ENCODE data around the gene FAM217B.

- TF ChIP-seq CTCF (IDR thresholded peaks at IDR 0.05; ENCODE audit: poor library complexity, severe bottlenecking), result no peak
- no peak for TF ChIP-seq EP300 (conservative IDR thresholded peaks at IDR 0.05; ENCODE audit: poor library complexity, severe bottlenecking)
- no peak for TF ChIP-seq RAD21 (conservative IDR thresholded peaks at IDR 0.05)
- no peak for TF ChIP-seq EZH2 (IDR thresholded peaks at IDR 0.05; ENCODE audit: borderline replicate concordance, insufficient read depth, low read length, poor library complexity, severe bottlenecking)
- TF ChIP-seq SMC3 (conservative IDR thresholded peaks at IDR 0.05; ENCODE audit: poor library complexity), result no peak
These were observed 736 bp downstream of the FAM217B start for GRCh38 chr20:59940956-59941294.
